ENCODE data around the gene NPHP4. TPM values are rescaled to one million over a fixed set of nuclear protein-coding genes. Genes with fewer than 3 reads are reported as not detected.

Gene NPHP4
- total and polyA plus RNA-seq, 7 donors: 1.3 to 2.8 (median 1.8) TPM

DNA sequence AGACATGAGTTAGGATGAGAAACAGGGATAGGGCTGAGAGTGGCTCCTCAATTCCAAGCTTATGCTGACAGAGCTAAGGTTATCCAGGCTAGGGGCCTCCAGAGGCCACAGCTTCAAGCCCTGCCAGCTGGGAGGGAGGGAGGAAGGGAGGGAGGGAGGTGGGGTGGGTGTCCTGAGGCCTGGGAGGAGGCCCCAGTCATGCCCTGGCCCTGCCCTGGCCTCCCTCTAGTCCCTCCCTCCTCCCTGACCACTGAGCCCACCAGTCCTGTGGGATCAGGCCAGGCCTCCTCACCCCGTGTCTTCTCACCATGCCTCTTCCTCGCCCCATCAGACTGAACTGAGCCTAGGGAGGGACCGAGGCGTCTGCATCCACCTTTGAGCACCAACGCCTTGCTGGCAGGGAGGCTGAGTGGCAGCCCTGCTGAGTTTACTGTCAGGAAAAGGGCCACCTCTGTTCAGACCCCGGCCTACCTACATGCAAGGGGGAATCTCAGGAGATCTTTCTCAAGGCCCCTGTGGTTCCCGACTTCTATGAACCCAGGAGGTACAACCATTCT lies 116.1 kb downstream of the NPHP4 start:
- Histone ChIP-seq H3K27me3 (ENCODE audit: insufficient read depth in 3 of 3, low read length in 2 of 3) (no peaks in the 10 kb centered on the region), H3K36me3 (ENCODE audit: insufficient read depth in 1 of 2, low read depth in 1 of 2) (peaks cover 0 to 6% of the 10 kb centered on the region in 2 donors), H3K4me1 (no peaks in the 10 kb centered on the region), H3K9me3 (no peaks in the 10 kb centered on the region), H3K27ac (no peak overlapping the region), H3K4me3 (no peak overlapping the region)
- ATAC-seq: no peak
- intact Hi-C loops (cut with DNase I): no loop called here
- TF ChIP-seq CTCF (IDR thresholded peaks at IDR 0.05): no peak
- peak in 1 of 2 donors; percentile 6 for DNase-seq
- WGBS, 3 donors: 87 to 94% (median 93%) methylated on average over 7 of the region's 7 CpGs

DNA sequence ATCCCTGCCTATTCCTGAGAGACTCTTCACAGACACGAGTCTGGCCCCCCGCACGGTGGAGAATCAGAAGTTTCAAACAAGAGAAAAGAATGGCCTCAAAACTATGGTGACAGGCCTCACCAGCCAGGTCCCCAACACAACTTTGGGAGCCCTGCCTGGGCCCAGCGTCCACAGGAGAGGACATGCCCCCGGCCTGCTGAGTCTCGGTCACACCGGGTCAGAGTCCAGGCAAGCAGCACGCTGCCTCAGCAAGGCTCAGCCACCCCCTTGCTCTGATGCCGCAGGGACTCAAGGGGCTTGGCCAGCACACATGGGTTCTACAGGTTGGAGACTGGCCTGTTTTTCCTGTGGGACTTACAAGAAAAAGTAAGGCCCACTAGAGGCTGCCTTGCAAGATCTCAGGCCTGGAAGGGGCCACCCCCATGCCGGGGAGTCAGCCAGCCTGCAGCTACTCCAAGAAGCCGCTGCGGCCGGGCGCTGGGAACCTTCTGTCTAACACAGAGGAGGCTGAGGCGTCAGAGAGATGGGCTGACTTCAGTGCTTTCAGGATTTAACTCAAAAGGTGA lies 116.8 kb downstream of the NPHP4 start:
- Histone ChIP-seq H3K9me3 (no peaks in the 10 kb centered on the region), H3K27me3 (ENCODE audit: insufficient read depth in 3 of 3, low read length in 2 of 3) (no peaks in the 10 kb centered on the region), H3K27ac (no peak overlapping the region), H3K36me3 (ENCODE audit: insufficient read depth in 1 of 2, low read depth in 1 of 2) (peaks cover 0 to 6% of the 10 kb centered on the region in 2 donors), H3K4me3 (no peak overlapping the region), H3K4me1 (no peaks in the 10 kb centered on the region)
- 91 to 93% (median 92%) methylated on average over 15 of the region's 15 CpGs for WGBS, 3 donors
- no peak for DNase-seq
- intact Hi-C loops (cut with DNase I): no loop called here
- TF ChIP-seq CTCF (IDR thresholded peaks at IDR 0.05): no peak
- ATAC-seq: no peak

- Histone ChIP-seq H3K4me1 (no peaks in the 10 kb centered on the region), H3K27ac (no peak overlapping the region), H3K9me3 (no peaks in the 10 kb centered on the region), H3K4me3 (no peak overlapping the region), H3K27me3 (ENCODE audit: insufficient read depth in 3 of 3, low read length in 2 of 3) (no peaks in the 10 kb centered on the region), H3K36me3 (ENCODE audit: insufficient read depth in 1 of 2, low read depth in 1 of 2) (peaks cover 0 to 6% of the 10 kb centered on the region in 2 donors)
- intact Hi-C loops (cut with DNase I): no loop called here
- no peak for DNase-seq
- TF ChIP-seq CTCF (IDR thresholded peaks at IDR 0.05): no peak
- 95 to 99% (median 96%) methylated on average over 41 of the region's 41 CpGs for WGBS, 3 donors
- ATAC-seq: no peak
These were observed 117.7 kb downstream of the NPHP4 start for GRCh38 chr1:5874416-5875110.

GRCh38 chr1:5873556-5873955 lies 118.7 kb downstream of the NPHP4 start:
- no peak overlapping the region for H3K27ac ChIP-seq
- no peak for TF ChIP-seq CTCF (IDR thresholded peaks at IDR 0.05)
- intact Hi-C loops (cut with DNase I): no loop called here
- no peaks in the 10 kb centered on the region for H3K27me3 ChIP-seq (ENCODE audit: insufficient read depth in 3 of 3, low read length in 2 of 3)
- H3K4me3 ChIP-seq: no peak overlapping the region
- ATAC-seq (no peak), DNase-seq (no peak)
- 88 to 94% (median 93%) methylated on average over 7 of the region's 7 CpGs for WGBS, 3 donors
- no peaks in the 10 kb centered on the region for H3K9me3 ChIP-seq
- H3K4me1 ChIP-seq: no peaks in the 10 kb centered on the region
- H3K36me3 ChIP-seq (ENCODE audit: insufficient read depth in 1 of 2, low read depth in 1 of 2): peaks cover 0 to 6% of the 10 kb centered on the region in 2 donors
